Measurements from ENCODE around the gene SIN3B. TPM values are rescaled to one million over a fixed set of nuclear protein-coding genes. Genes with fewer than 3 reads are reported as not detected.
A peak's percentile ranks its signal among the peaks of the same experiment; 100 is the strongest.

The SIN3B gene
- total and polyA plus RNA-seq, 9 of the 15 experiments (the other 6 are each of a cell fraction or from before 2014, with no cell fraction given) = 0.51 to 34.2 (median 14.3) TPM

- TF ChIP-seq ZNF143 (CRISPR knock-in tag; IDR thresholded peaks at IDR 0.05) = no peak
- TF ChIP-seq MCM2 (IDR thresholded peaks at IDR 0.05; ENCODE audit: low read depth) = no peak
- 0 out of 2 replicates have a peak, but pooled peaks have one; percentile 27 for TF ChIP-seq JUND (IDR thresholded peaks at IDR 0.05; ENCODE audit: borderline replicate concordance, low read depth, low read length)
- no peak for TF ChIP-seq JUND (tag; IDR thresholded peaks at IDR 0.05; ENCODE audit: borderline replicate concordance, low read depth, low read length)
- no peak for TF ChIP-seq KDM1A (IDR thresholded peaks at IDR 0.05)
- TF ChIP-seq SP1 (CRISPR knock-in tag; IDR thresholded peaks at IDR 0.05) = 0 out of 2 replicates have a peak, but pooled peaks have one; percentile 35
- TF ChIP-seq SMC3 (conservative IDR thresholded peaks at IDR 0.05; ENCODE audit: insufficient read depth, low read depth, low read length) = peak; percentile 82
- TF ChIP-seq ZBTB7A (IDR thresholded peaks at IDR 0.05; ENCODE audit: borderline replicate concordance, control insufficient read depth, low read depth, low read length) = peak; percentile 15; the same call in 1 of the 2 replicates
- 0 out of 2 replicates have a peak, but pooled peaks have one; percentile 3 for TF ChIP-seq MAFK (IDR thresholded peaks at IDR 0.05; ENCODE audit: low read length)
- TF ChIP-seq ARID2 (IDR thresholded peaks at IDR 0.05) = peak; percentile 79; the same call in 1 of the 2 replicates
- 0 out of 4 replicates have a peak, but pooled peaks of 1 of the 2 experiments have one; percentile 49 for TF ChIP-seq ZNF639 (CRISPR knock-in tag; conservative IDR thresholded peaks at IDR 0.05 in 1 of 2, IDR thresholded peaks at IDR 0.05 in 1 of 2)
- no peak for TF ChIP-seq XRCC3 (IDR thresholded peaks at IDR 0.05)
- TF ChIP-seq HDAC3 (IDR thresholded peaks at IDR 0.05; ENCODE audit: borderline replicate concordance, partially characterized antibody) = no peak
- peak; percentile 86 to 94 (median 89) for TF ChIP-seq CTCF (IDR thresholded peaks at IDR 0.05 in 2 of 3, conservative IDR thresholded peaks at IDR 0.05 in 1 of 3; ENCODE audit: insufficient read depth in 2 of 3, low read depth in 1 of 3, low read length in 3 of 3)
- 0 out of 2 replicates have a peak, but pooled peaks have one; percentile 41 for TF ChIP-seq MITF (IDR thresholded peaks at IDR 0.05)
- TF ChIP-seq CREM (IDR thresholded peaks at IDR 0.05; ENCODE audit: low read depth) = 0 out of 2 replicates have a peak, but pooled peaks have one; percentile 5
- no peak for TF ChIP-seq ZNF699 (CRISPR knock-in tag; IDR thresholded peaks at IDR 0.05; ENCODE audit: insufficient replicate concordance)
- TF ChIP-seq RAD21 (CRISPR knock-in tag; conservative IDR thresholded peaks at IDR 0.05 in 1 of 2, IDR thresholded peaks at IDR 0.05 in 1 of 2) = peak; percentile 67 to 83
- 0 out of 2 replicates have a peak, but pooled peaks have one; percentile 31 for TF ChIP-seq TFAP4 (CRISPR knock-in tag; IDR thresholded peaks at IDR 0.05; ENCODE audit: borderline replicate concordance)
- peak; percentile 98 for TF ChIP-seq ZNF384 (IDR thresholded peaks at IDR 0.05; ENCODE audit: low read depth, low read length)
- TF ChIP-seq HCFC1 (IDR thresholded peaks at IDR 0.05; ENCODE audit: low read depth, low read length) = no peak
- TF ChIP-seq XRCC5 (IDR thresholded peaks at IDR 0.05; ENCODE audit: low read depth, low read length) = peak; percentile 45; the same call in 1 of the 2 replicates
- no peak for TF ChIP-seq SNRNP70 (optimal IDR thresholded peaks at IDR 0.05; ENCODE audit: low read depth, low read length)
These were observed 70.4 kb downstream of the SIN3B start (continued) for GRCh38 chr19:16899566-16900075.
